AG10803 (cell line): ENCODE measurements around the gene CADM3.

Experiments used
- DNase-seq: peaks from one replicate; pipeline ENCODE4 v3.0.0; 2010; ENCODE audit warnings: low read depth
- H3K4me3 ChIP-seq: 2 replicates; pipeline ENCODE4 v1.5.1; 2011; ENCODE audit warnings: mild to moderate bottlenecking, low read length, control low read depth
- TF ChIP-seq, protein P1 (sequence below): conservative IDR thresholded peaks from 2 replicates; pipeline ENCODE4 v1.5.1; 2011; ENCODE audit warnings: mild to moderate bottlenecking, low read length, control low read depth, inconsistent platforms

CADM3 gene

DNA sequence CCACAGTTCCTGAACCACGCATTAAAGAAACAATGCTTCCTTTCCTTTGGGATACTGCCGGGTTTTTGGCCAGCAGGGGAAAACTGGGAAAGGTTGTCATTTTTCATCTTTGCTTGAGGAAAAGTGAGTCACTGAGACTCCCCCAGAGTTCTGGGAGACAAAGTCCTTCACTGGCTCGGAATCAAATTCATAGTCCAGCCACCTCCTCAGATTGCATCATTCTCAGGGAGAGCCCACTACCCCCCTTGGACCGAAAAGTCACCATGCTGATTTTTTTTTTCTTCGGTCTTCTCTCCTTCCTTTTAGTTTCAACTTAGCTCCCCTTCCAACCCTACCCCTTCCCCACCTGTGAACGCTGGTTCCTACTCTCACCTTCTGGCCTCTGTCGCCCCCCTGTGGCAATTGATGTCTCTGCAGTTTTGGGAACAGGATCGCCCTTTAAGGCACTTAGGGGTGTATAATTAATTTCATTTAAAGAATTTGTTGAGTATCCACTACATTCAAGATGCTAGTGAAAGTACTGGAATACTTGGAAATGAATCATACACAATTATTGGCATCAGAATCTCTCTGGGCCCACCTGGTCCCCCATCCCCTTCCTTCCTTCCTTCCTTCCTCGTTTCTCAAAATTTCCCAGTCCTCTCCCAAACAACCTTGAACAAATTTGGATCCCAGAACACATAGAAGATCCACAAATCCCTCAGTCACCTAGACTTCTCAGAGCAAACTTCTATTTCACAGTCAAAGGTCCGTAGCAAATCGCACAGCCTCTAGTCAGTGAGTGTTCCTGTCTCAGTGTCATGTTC is 40.1 kb downstream of the CADM3 start:
- no peak for DNase-seq
- H3K4me3 ChIP-seq, result no peak overlapping the region
- TF ChIP-seq, protein P1, sequence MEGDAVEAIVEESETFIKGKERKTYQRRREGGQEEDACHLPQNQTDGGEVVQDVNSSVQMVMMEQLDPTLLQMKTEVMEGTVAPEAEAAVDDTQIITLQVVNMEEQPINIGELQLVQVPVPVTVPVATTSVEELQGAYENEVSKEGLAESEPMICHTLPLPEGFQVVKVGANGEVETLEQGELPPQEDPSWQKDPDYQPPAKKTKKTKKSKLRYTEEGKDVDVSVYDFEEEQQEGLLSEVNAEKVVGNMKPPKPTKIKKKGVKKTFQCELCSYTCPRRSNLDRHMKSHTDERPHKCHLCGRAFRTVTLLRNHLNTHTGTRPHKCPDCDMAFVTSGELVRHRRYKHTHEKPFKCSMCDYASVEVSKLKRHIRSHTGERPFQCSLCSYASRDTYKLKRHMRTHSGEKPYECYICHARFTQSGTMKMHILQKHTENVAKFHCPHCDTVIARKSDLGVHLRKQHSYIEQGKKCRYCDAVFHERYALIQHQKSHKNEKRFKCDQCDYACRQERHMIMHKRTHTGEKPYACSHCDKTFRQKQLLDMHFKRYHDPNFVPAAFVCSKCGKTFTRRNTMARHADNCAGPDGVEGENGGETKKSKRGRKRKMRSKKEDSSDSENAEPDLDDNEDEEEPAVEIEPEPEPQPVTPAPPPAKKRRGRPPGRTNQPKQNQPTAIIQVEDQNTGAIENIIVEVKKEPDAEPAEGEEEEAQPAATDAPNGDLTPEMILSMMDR, result peak; percentile 81

DNA sequence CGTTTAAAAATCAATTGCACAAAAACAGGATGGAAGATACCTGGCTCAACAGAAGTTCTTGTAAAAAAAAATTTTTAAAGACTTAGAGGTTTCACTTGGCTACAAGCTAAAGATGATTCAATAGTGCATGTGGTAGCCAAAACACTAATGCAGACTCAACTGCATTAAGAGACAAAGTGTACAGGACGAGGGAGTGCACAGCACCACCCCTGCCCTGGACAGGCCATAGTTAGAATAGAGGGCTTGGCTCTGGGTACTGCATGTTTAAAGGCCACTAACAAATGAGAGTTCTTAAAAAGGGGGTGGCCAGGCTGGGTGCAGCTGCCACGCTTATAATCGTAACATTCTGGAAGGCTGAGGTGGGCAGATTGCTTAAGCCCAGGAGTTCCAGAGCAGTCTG is 41.2 kb downstream of the CADM3 start:
- H3K4me3 ChIP-seq, result no peak overlapping the region
- no peak for DNase-seq
- TF ChIP-seq, protein P1, result no peak

DNA sequence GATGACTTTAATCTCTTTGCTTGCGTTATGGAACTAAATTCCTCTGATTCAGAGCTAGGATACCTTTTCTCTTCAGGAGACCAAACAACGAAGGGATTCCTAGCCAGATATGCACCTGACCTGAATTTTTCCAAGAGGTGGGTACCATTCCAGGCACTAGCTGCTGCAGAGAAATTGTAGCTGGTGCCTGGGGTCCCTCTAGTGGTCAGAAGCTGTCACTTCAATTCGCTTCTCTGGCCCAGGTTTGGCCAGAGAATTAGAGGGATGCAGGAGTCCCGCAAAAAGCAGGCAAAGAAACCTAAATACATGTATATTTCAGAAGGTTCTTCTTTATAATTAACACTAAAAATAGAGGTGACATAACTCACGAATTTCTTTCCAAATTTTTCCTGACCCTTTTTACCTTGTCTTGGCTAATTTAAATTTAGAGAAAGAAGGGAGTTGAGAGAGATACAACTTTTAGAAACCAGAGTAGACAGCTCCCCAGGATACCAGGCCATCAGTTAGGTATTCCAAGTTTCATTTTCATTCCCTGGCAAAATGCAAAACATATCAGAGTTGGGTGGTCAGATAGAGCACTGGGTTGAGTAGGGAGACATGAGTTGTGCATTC is 42.8 kb downstream of the CADM3 start:
- TF ChIP-seq, protein P1, result peak; percentile 90
- no peak overlapping the region for H3K4me3 ChIP-seq
- DNase-seq, result peak; percentile 33

DNA sequence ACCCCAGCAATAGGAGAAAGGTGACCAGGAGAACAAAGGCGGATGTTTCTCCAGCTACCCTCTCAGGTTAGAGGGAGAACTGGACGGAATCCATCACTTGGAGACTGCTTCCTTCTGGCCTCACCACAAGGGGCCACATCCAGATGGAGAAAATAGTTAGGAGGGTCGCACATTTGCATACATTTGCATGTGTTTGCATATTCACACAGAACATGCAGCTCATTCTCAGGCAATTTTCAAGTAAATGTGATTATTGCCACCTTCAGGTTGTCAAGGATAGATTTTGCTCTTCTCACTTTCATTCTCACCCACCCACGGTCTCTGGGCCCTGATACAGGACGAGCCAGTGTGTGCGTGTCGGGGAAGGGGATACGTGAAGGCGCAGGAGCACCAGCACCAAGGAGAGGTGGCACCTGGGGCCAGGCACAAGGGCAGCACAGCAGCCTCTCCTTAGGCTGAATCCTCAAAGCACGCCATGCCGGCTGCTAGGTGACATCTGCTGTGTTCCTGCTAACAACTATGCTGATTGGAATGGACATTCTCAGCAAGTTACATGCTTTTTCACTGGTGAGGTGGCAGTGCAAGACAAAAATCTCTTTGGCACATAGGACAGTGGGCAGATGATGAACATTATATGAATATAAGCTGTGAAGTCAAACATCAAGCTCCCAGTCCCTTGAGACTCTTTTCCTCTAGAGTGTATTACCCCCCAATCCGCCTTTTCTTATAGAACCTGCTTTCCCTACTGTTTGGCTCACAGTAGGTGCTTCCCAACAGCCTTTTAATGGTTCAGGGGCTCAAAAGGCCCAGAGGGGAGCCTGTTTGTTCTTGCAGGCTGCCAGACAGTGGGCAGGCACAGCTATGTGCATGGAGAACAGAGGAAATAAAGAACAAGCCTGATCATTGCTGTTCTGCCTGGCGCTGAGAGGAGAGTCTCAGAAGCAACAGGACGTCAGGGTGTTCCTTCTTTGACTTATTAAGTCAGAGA is 47.5 kb downstream of the CADM3 start:
- TF ChIP-seq, protein P1, result no peak
- DNase-seq, result no peak
- no peak overlapping the region for H3K4me3 ChIP-seq

DNA sequence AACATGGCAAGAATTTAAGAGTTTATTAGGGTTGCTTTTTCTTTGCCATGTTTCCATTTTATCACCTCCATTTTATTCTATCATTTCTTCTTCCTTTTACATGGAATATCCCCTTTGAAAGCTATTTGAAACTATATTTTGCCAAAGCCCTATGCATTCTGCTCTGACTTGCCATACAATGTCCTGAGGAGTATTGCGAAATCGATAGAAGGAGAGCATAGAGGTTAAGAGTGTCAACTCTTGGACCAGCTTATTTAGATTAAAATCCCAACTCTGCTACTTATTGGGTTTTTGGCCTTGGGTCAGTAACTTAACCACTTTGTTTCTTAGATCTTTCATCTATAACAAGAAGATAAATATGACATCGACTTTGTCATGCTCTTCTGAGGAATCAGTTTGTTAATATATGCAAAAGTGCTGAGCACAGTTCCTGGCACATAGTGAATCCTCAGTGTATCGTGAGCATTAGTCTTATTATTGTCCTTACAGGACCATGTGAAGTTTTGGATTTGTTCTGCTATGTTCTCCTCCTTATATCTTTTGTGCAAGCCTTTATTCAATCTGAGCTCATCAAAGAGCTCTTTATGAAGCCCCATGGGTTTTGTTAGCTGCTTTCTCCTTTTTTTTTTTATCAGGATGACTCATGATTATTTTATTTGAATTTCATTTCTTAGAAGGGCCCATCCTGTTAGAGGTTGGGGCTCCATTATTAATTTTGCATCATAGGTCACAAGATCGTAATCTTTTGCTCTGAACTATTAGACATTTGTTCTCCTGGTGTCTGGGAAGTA is 50.9 kb downstream of the CADM3 start:
- TF ChIP-seq, protein P1, result no peak
- no peak for DNase-seq
- H3K4me3 ChIP-seq, result no peak overlapping the region

DNA sequence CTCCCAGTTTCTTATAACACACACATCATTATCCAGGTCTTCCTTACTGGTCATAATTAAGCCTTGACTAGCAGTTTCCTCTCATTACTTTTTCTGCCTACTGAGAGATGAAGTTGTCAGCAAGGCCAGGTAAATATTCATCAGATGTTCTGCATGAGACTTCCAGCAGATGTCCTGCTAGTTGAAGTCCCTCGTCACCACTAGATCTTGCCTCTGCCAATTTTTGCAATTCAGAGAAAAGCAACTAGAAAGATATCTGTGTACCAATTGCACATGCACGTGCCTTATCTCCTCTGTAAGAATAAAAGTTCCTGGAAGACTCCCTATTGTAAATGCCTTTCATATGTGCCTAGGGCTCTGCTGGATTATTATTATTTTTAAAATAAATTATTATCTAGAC is 51.6 kb downstream of the CADM3 start:
- TF ChIP-seq, protein P1, result no peak
- no peak overlapping the region for H3K4me3 ChIP-seq
- DNase-seq, result no peak
